GM21576 (cell line): ENCODE data around the gene ADD1.
"Not testable (repeated sequence)": the region's sequence is repeated elsewhere in the genome, so short reads cannot be mapped to it uniquely, and the experiment has no call there.

Experiments
- ATAC-seq: cut with Tn5 transposase; IDR thresholded peaks from one replicate; pipeline ENCODE4 v1.9.1; 2021; ENCODE audit warnings: mild to moderate bottlenecking, moderate library complexity; ENCODE audit not compliant: unreplicated experiment

ADD1 gene

GRCh38 chr4:2932321-2932950 is 88.8 kb downstream of the ADD1 start:
- no peak for ATAC-seq

GRCh38 chr4:2932951-2933565 is 89.4 kb downstream of the ADD1 start:
- ATAC-seq = no peak

DNA sequence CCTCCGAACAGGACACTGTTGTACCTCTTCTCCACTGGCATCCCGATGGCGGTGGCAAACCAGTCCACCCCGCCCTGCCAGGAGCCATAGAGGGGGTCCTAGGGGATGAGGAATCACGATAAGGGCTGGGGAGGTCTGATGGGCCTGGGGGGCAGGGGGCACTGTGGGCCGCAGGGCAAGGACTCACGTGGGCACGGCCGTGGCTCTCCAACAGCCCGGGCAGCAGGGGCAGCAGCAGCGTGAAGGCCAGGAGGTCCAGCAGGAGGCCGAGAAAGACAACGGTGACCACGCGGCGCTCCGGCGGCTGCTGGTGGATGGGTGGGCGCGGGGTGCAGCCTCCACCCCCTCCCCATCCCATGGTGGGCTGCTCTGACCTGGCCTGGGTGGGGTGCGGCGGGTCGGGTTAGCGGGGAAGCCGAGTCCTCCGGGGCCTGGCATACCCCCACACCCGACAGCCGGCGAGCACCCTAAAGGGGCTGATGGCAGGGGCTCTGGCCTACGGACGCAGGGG is 90.0 kb downstream of the ADD1 start:
- ATAC-seq = no peak

DNA sequence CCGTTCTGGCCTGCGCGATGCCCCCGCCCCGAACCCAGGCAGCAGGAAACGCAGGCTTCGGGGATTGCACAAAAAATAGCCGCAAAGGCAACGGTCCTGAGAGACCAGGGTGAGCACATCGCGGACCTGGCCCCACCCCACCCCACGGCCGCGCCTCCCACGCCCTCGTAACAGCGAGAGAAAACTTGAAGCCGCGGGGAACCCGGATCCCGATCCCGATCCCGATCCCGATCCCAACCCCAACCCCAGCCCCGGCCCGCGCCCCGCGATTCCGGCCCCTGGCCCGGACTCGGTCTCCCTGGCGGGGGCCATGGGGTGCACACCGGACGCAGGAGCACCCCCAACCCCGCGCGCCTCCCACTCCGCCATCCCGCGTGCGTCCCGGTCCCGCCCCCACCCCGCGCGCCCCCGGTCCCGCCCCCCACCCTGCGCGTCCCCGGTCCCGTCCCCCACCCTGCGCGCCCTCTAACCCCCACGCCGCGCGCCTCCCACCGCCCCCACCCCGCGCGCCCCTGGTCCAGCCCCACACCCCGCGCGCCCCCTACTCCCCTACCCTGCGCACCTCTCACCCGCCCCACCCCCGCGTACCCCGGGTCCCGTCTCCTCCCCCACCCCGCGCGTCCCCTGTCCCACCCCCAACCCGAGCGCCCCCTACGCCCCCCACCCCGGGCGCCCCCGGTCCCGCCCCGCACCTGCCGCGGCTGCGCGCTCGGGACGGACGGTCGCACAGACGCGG is 90.6 kb downstream of the ADD1 start:
- ATAC-seq = no peak

DNA sequence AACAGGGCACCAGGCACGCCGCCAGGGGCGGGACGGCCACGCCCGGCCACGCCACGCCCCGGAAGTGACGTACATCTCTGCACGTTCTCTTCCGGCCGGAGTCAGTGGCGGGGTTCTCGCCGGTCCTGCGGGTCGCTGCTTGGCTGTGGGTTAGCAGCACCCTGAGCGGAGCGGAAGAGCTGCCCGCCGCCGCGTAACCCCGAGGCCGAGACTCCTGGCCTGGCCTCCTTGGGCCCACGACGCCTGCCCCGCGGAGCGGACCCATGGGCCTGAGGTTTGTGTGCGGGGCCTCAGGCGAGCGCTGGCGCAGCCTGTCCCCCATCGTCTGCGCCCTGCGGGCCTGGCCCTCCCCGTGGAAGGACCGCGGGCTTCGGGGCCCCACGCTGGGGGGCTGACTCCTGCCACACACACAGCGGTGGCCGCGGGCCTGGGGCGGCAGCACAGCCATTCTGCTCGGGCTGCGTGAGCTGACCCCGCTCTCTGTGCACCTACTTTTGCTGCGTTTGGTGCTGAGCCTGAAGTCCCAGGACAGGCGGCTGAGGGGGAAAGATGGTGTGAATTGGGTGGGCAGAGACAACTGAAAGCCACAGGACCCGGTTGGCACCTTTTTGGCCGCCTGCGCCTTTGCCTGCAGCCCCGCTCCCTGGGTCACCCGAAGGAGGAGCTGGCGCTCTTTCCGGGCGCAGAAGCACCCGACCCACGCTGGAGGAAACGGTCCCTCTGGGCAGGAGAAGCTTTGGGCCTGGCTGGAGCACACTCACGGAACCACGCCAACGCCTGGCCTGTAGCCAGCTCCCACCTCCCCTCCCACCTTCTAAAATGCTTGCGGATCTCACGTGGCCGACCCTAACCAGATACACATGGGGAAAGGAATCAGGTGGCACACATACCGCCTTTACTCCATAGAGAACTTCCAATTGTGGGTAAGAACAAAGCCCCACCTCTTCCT is 91.4 kb downstream of the ADD1 start:
- ATAC-seq = peak; percentile 36

GRCh38 chr4:2935762-2936743 is 92.4 kb downstream of the ADD1 start:
- ATAC-seq = no peak

DNA sequence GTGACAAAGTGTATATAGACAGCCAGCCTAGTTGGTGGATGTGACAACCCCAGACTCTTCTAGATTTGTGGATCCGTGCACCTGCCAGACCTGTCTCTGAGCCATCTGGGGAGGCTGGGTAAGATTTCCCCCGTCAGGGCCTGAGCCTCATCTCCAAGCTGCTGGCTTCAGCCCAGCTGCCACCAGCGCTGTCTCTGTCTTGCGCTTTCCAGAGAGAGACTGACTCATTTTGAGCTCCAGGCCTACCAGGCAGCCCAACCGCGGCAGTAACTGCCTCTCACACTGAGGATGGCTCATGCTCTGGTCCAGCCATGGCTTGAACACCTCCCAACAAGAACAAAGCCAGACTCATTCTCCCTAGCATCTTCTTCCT is 93.1 kb downstream of the ADD1 start:
- ATAC-seq = no peak

DNA sequence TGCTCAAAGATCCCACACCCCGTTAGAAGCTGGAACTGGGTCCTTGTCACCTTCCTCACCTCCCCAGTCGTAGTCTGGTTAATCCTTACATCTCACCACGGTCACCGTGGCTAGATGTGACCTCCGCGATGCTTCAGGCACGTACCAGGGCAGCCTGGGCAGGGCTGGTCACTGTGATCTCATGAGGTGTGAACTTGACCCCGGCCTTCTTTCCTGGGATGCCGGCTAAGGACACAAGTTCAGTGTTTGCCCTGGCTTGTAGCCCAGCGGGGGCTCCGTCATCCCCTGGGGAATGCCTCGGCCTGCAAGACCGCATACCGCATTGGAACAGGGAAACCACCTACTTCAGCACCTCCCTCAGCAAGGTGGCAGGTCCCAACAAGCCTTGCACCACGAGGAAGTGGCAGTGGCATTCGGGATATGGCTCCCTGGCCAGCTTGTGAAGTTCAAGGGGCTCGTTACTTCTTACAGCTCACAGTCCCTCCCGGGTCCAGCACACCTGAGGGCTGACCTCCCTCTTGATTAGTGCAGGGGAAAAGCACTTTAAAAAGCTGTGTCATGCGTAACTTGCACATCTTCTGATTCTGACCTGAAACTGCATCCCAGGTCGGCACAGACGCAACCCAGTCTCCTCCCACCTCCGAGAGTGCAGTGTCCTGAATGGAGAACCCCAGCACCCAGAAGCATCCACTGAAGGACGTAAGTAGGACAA is 93.7 kb downstream of the ADD1 start:
- no peak for ATAC-seq

- no peak for ATAC-seq
Measured at GRCh38 chr4:2937986-2938385, 94.3 kb downstream of the ADD1 start.

DNA sequence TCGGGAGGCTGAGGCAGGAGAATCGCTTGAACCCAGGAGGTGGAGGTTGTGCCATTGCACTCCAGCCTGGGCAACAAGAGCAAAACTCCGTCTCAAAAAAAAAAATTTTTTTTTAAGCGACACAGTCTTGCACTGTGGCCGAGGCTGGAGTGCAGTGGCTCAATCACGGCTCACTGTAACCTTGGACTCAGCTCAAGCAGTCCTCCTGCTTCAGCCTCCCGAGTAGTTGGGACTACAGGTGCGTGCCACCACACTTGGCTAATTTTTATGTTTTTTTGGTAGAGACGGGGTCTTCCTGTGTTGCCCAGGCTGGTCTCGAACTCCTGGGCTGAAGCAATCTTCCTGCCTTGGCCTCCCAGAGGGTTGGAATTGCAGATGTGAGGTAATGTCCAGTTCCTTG is 94.8 kb downstream of the ADD1 start:
- not testable (repeated sequence) for ATAC-seq

- no peak for ATAC-seq
Measured at GRCh38 chr4:2938906-2939305, 95.3 kb downstream of the ADD1 start.

DNA sequence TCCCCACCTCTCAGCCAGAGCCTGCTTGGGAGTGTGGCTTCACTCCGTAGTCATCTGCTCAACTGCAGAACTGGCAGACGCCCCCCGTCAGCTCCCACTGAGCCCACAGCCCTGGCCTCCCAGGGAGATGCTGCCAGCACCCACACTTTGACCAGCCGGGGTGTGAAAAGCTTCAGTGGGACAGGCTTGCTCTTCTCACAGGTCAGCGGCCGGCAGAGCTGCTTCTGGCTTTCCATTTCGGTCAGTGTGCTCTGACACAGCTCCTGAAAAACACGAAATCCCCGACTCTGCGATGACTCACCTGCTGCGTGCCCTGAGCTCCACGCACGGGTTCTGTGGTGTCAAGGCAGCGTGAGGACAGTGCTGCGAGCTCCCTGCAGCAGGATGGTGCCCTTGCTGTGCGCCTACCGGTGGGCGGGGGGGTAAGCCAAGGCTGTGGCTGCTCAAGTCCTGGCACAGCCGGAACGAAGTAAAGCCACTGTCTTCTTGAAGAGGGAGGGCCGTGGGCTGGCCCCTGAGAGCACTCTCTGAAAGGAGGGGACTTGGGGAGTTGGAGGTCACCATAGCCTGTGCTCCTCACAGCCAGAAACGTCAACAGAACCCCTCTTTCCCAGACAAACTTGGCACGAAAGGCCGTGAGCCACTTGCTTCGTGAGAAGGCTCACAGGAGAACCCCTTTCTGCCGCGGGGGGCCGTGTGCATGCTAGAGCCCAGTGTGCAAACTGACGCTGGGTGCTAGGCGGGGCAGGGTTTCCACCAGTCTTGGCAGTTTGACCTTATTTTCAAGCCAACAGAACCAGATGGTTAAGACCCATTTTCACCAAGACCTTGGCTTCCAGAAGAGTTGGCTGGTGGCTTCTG is 96.0 kb downstream of the ADD1 start:
- no peak for ATAC-seq

- ATAC-seq = no peak
Measured at GRCh38 chr4:2940267-2941137, 96.9 kb downstream of the ADD1 start.

- no peak for ATAC-seq
Measured at GRCh38 chr4:2941138-2942036, 97.7 kb downstream of the ADD1 start.

DNA sequence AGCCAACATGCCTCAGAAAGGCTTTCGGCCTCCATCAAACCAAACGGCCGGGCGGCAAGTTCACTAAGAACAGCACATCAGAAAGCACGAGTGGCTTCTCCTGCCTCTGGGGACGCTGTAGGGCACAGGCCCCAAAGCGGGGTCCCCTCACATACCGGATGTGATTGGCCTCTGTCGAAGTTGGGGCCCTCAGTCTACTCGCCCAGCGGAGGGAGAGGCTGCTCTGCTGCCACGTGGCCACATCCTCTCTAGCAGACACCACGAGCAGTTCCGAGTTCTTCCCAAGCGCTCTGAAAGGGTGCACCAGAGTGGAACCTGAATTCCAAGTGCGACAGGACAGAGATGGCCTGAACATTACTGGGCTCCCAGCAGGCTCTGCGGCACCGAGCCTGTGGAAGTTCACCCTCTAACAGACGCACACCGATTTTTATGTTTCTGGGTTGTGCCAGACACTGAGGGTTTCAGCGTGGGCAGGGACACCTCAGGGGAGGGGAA is 98.4 kb downstream of the ADD1 start:
- no peak for ATAC-seq
